HG02885 (cell line): ENCODE data around the gene TMEM184B.
"Not testable (repeated sequence)": the region's sequence is repeated elsewhere in the genome, so short reads cannot be mapped to it uniquely, and the experiment has no call there.

Experiments used
- ATAC-seq: cut with Tn5 transposase; IDR thresholded peaks from one replicate; pipeline ENCODE4 v1.9.1; 2021; ENCODE audit warnings: mild to moderate bottlenecking; ENCODE audit not compliant: unreplicated experiment, poor library complexity

Gene TMEM184B

GRCh38 chr22:38250643-38251340, 22.0 kb downstream of the TMEM184B start:
- ATAC-seq = no peak

GRCh38 chr22:38249803-38250642, 22.8 kb downstream of the TMEM184B start:
- ATAC-seq = no peak

DNA sequence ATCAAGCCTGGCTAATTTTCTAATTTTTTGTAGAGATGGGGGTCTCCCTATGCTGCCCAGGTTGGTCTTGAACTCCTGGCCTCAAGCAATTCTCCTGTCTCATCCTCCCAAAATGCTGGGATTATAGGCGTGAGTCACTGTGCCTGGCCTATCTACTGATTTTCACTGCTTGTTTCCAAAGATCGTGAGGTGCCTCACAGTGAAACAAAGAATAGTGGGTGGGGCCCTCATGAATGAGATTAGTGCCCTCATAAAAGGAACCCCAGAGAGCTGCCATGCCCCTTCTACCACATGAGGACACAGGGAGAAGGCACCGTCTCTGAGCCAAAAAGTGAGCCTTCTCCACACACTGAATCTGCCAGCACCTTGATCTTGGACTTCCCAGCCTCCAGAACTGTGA, 23.5 kb downstream of the TMEM184B start:
- ATAC-seq = no peak

DNA sequence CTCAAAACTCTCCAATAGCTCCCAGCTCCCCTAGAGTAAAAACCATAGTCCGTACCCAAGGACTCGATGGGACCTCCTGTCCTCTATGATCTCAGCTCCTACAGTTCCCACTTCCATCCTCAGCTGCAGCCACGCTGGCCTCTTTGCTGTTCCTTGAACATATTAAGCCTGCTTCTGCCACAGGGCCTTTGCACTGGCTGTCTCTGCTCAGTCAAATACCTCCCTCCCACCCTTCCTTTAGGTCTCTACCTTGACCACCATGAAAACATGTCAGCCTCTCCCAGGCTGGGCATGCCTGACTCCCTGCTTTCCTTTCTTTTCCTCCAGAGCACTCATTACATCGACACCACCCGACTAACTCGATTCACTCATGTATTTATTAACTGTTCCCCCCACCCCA, 24.5 kb downstream of the TMEM184B start:
- no peak for ATAC-seq

- no peak for ATAC-seq
Measured at GRCh38 chr22:38247713-38248112, 25.1 kb downstream of the TMEM184B start.

GRCh38 chr22:38246692-38247091, 26.1 kb downstream of the TMEM184B start:
- ATAC-seq = no peak

DNA sequence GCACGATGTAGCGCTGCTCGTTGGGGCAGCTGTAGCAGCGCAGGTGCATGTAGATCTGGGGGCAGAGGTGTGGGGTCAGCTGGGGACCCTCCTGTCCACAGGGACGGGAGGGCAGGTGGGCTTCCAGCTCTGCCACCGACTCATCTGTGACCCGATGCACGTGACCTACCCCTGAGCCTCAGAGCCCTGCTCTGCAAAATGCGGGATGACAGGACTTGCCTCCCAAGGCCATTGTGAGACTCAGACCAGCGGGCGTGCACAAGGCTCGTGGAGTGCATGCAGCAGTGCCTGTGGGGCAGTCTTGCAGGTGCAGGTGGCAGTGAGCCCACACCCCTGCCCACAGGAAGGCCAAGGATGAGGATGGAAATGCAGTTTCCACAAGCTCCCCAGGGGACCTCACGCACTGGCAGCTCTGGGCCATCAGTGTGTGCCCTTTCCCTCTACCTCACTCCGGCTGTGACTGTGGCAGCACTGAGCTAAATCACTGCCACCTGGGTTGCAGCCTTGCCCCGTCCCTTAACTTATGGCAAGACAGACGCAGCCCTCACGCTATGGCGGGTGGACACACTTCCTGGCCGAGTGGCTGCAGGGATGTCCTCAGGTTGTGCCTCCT, 26.7 kb downstream of the TMEM184B start:
- ATAC-seq = no peak

GRCh38 chr22:38244106-38244505, 28.7 kb downstream of the TMEM184B start:
- no peak for ATAC-seq

DNA sequence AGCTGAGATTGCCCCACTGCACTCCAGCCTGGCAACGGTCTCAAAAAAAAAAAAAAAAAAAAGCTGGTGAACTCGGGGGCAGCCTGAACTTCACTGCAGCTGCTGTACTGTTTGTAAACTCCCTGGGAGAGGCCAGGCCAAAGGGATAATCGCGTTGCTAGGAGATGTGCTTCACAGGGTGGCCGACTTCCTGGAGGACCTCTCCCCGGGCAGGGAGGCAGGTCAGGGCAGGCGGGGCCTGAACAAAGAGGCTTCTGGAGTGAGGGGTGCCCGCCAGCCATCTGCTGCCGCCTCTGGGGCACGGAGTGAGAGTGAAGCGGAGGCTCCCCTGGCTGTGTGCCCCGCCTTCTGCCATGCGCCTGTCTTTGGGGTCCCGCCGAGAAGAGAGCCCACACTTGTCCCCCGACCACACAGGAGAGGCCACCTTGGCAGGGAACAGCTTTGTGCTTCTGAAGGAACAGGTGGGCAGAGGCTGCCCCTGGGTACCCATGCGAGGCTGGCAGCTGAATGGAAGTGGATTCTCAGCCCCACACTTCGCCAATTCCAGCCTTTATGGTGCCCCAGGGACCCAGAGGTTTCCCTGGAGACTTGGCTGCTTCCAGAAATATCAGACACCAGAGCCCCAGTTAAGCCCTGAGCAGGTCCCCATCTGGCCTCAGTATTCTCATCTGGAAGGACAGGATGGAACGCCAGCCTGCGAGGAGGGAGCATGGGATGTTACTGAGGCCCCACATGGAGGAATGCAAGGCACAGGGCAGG, 29.6 kb downstream of the TMEM184B start:
- no peak for ATAC-seq

GRCh38 chr22:38240734-38241252, 32.0 kb downstream of the TMEM184B start:
- ATAC-seq = no peak

DNA sequence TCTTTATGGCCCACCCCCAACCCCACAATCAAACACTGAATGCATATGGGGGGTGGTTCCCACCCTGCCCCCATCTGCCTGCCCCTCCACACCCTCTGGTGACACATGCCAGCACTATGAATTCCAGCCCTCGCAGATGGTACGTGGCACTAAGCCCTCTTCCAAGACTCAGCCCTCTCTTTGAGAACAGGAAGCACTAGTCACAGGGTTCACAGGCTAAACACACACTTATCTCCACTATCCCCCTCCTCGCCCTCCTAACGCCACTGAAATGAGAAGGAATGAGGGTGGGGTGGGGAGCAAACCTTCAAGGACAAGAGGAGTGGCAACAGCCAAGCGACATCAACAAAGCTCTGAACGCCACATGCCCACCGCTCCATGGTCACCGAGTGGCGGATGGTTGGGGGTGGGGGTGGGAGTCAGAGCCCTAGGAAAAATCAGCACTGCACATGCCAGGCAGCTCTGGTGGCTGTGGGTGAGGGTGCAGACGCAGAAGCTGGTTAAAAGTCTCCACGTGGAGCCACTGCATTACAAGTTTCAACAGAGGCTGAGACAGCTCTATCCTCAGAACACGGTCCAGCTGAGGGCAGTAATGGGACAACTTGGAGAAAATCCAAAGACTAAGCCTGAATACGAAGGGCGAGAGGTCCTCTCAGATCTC, 33.6 kb downstream of the TMEM184B start:
- no peak for ATAC-seq

DNA sequence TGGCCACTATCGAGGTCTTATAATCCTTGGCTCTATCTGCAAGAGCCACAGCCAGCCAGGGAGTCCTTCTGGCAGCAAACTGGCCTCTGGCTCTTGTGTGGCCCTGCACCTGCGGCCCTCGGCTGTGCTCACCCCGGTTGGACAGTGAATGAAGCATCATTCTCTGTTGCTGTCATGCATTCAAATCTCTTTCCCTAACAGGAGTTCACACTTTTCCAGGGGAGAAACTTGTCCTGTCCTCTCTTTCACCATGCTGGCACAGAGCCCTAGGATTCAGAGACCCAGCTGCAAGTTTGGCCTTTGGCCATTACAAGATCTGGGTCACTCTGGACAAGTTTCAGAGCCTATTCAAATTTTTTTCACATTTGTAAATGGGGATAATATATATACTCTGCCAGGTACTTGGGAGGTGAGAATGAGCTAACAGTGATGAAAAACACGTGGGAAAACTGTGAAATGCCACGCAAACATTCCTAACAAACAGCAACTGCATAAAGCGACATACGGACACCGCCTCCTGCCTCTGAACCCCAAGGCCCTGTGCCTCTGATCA, 34.2 kb downstream of the TMEM184B start:
- no peak for ATAC-seq

DNA sequence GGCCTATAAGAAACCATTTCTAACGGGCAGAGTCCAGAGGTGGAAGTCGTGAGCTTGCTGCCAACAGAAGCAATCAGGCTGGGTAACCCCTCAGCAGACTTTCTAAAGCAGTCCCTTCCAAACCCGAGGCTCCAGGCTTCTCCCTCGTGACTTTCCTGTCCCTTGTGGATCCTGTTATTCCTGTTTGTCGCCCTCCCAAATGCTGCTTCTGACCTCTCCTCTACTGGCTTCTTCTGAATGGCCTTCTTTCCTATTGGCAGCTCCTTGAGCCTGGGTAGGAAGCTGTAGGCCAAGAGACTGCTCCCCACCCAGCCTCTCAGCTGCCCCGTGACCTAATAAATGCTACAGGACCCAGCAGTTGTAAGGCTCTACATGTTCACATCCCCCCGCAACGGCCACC, 36.0 kb downstream of the TMEM184B start:
- ATAC-seq = no peak

DNA sequence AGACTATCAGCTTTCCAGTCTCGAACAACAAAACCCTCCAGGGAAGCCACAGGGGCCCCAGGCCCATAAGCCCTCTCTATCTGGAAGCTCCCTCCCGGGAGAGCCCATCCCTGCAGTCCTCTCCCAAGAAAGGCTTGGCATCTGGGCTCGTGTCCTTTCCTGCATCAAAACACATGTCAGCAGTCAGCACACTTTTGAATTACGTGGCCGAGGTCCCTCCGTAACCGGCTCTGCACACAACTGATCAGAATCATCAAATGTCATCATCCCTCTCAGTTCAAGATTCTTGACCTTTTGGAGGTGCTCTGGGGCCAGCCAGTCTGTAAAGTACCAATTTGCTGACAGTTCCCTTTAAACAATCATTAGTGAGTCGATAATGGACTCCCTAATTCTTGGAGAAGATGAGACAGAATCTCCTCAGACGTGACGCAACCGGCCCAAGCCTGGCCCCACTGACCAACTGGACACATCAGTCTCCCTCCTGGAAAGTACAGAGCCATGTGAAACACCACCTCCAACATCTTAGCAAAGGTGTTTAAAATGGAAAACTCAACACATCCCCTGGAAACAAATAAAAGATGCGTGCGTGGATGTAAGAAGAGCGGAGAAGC, 37.5 kb downstream of the TMEM184B start:
- ATAC-seq = no peak

DNA sequence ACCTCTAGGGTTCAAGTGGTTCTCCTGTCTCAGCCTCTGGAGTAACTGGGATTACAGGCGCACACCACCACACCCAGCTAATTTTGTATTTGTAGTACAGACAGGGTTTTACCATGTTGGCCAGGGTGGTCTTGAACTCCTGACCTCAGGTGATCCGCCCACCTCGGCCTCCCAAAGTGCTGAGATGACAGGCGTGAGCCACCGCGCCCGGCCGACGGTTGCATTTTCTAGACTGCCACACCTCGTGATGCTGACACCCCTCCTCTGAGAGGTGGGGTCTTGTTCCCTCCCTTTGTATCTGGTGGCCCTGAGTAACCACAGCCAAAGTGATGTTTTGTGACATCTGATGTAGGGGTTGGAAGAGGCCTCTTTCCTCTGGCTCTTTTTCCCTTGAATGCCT, 39.0 kb downstream of the TMEM184B start:
- not testable (repeated sequence) for ATAC-seq

DNA sequence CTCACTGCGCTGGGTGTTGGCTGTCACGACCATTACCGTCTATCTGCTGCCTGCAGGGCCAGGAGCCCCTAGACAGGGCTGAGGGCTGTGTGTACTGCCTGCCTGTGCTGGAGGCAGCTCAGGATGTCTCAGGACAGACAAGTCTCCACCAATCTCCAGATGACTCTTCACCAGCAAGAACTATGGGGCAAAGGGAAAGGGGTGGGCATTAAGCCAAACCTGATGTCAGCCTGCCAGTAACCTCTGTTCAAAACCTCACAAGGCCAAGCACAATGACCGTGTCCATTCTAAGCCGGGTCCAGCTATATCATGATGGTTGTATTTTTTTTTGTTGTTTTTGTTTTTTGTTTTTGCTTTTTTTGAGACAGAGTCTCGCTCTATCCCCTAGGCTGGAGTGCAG, 39.4 kb downstream of the TMEM184B start:
- ATAC-seq = no peak

GRCh38 chr22:38232196-38232595, 40.6 kb downstream of the TMEM184B start:
- ATAC-seq = no peak

DNA sequence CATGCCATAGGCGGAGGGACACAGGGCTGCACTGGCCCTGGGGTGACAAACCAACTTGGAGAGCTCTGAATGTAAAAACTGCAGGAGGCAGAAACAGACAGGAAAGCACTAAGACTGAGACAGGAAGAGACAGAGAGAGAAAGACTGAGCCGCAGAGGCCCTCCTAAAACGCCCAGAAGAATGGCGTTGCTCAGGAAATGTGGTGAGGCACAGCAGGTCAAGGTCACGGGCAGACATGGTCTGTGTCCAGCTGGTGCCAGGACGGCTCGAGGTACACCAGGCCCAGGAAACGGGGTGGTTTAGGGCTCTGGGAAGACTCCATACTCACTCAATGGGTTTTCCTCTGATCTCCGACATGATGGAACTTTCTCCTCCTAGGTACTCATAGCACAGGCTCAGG, 41.9 kb downstream of the TMEM184B start:
- no peak for ATAC-seq

- ATAC-seq = no peak
Measured at GRCh38 chr22:38230108-38230825, 42.5 kb downstream of the TMEM184B start.
